Mesothelial cell of epicardium (in vitro differentiated cells): ENCODE results near the gene PMVK. TPM values are rescaled to one million over a fixed set of nuclear protein-coding genes. Genes with fewer than 3 reads are reported as not detected.

Source experiments
- DNase-seq, 2 experiments: peaks; one replicate each; pipeline ENCODE4 v3.0.0; 2021; ENCODE audit warnings: low spot score in 2 of 2; ENCODE audit not compliant: unreplicated experiment in 2 of 2
- H3K27ac Mint-ChIP-seq: 2 replicates; pipeline ENCODE4 v1.8.0; 2021; ENCODE audit warnings: mixed read lengths
- H3K27me3 Mint-ChIP-seq: 2 replicates; pipeline ENCODE4 v1.8.0; 2021; ENCODE audit warnings: low read depth, mixed read lengths
- H3K36me3 Mint-ChIP-seq: 2 replicates; pipeline ENCODE4 v1.8.0; 2021; ENCODE audit warnings: mixed read lengths
- H3K4me1 Mint-ChIP-seq: 2 replicates; pipeline ENCODE4 v1.8.0; 2021; ENCODE audit warnings: mixed read lengths
- H3K4me3 Mint-ChIP-seq: 2 replicates; pipeline ENCODE4 v1.8.0; 2021; ENCODE audit warnings: mild to moderate bottlenecking, moderate library complexity, mixed read lengths
- H3K9me3 Mint-ChIP-seq: 2 replicates; pipeline ENCODE4 v1.8.0; 2021; ENCODE audit warnings: mixed read lengths
- CTCF ChIP-seq: fragments of 200-600 bp; sonication (generic); IDR thresholded peaks from one replicate; pipeline ENCODE4 v1.5.0; 2021; ENCODE audit warnings: antibody characterized with exemption; ENCODE audit not compliant: unreplicated experiment
- total RNA-seq: library from RNA; stranded (reverse); gene quantifications from 3 replicates; pipeline ENCODE4 v1.2.1, GENCODE V29; 2021

Gene PMVK
- total RNA-seq, 1 donor from 2014 or later = 20.5 TPM

DNA sequence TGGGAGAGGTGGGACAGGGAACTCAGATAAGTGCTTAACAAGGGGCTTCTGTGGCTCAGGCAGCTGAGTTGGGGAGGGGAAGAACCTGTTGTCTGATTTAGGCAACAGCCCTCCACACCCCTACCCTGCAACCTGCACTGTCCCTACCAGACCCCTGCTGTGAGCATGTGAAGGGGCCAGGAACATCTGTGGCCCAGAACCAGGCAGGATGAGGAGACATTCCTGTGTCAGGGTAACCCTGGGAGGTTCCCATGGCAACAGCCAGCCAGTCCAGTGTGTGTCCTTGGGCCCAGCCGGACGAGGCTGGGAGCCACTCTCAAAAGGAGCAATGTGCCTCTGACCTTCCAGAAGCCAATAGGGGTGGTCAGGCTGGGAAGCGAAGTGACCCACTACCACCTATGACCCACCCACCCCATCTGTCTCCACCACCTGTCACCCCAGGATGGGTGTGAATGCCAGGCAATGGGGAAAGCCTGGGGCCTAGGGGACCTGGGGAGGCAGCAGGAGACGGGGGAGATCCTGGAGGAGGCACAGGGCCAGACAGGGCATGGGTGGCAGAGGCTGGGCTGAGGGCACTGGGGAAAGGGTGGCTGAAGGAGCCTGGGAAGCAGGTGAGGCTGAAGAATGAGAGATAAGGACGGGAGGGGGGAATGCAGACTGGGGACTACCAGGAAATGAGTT lies 5.0 kb upstream of the PMVK start:
- H3K9me3 Mint-ChIP-seq = no peaks in the 10 kb centered on the region
- no peak for DNase-seq
- no peaks in the 10 kb centered on the region for H3K27me3 Mint-ChIP-seq
- H3K4me3 Mint-ChIP-seq = no peak overlapping the region
- H3K27ac Mint-ChIP-seq = no peak overlapping the region
- H3K36me3 Mint-ChIP-seq = peaks cover 4% of the 10 kb centered on the region
- TF ChIP-seq CTCF = no peak
- H3K4me1 Mint-ChIP-seq = peaks cover 32% of the 10 kb centered on the region

DNA sequence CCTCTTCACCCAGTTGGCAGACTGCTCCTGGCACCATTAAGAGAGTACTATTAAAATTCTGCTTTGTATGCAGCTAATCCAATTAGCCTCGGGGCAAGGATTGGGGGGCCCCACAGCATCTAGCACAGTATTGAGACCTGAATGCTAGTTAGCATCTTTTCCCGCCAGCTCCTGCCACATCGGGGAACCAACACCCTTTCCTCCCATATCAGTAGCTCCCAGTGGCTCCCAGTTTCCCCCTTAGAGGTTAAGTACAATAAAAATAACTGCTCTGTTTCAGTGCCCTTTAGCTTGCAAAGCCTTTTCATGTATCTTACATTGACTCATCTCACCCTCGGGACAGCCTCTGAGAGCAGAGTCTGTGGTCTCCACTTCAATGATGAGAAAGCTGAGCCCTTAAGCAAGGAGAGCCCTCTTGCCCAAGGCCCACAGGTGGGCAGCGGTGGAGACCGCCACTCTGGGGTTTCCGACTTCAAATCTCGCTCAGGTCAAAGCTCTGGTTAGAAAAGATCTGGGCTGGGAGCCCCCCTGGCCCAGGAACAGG lies 4.2 kb upstream of the PMVK start:
- no peaks in the 10 kb centered on the region for H3K27me3 Mint-ChIP-seq

DNA sequence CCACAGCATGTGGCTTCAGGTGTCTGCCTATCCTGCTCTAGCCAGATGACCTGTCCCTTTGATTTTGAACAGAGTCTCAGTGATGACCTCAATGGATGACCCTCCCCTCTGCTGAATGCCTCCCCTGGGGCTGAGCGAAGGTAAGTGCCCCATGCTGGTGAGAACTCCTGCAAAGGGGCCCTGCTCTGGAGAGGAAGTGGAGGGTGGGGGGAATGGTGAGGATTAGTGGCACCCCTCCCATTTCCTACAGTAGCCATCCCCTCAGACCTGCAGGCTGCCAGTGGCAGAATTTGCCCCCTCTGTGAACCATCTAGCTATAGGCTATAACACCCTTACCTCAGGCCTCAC lies 3.7 kb upstream of the PMVK start:
- no peak overlapping the region for H3K27ac Mint-ChIP-seq
- no peak overlapping the region for H3K4me3 Mint-ChIP-seq
- no peaks in the 10 kb centered on the region for H3K27me3 Mint-ChIP-seq
- TF ChIP-seq CTCF = no peak
- no peaks in the 10 kb centered on the region for H3K36me3 Mint-ChIP-seq
- H3K9me3 Mint-ChIP-seq = no peaks in the 10 kb centered on the region
- H3K4me1 Mint-ChIP-seq = peaks cover 35% of the 10 kb centered on the region
- no peak for DNase-seq

More for the DNA sequence above, 4.2 kb upstream of the PMVK start:
- Mint-ChIP-seq H3K36me3 (no peaks in the 10 kb centered on the region), H3K27ac (peak overlapping the region; percentile 3), H3K9me3 (no peaks in the 10 kb centered on the region), H3K4me1 (peaks cover 35% of the 10 kb centered on the region), H3K4me3 (no peak overlapping the region)
- TF ChIP-seq CTCF = no peak
- DNase-seq = no peak

DNA sequence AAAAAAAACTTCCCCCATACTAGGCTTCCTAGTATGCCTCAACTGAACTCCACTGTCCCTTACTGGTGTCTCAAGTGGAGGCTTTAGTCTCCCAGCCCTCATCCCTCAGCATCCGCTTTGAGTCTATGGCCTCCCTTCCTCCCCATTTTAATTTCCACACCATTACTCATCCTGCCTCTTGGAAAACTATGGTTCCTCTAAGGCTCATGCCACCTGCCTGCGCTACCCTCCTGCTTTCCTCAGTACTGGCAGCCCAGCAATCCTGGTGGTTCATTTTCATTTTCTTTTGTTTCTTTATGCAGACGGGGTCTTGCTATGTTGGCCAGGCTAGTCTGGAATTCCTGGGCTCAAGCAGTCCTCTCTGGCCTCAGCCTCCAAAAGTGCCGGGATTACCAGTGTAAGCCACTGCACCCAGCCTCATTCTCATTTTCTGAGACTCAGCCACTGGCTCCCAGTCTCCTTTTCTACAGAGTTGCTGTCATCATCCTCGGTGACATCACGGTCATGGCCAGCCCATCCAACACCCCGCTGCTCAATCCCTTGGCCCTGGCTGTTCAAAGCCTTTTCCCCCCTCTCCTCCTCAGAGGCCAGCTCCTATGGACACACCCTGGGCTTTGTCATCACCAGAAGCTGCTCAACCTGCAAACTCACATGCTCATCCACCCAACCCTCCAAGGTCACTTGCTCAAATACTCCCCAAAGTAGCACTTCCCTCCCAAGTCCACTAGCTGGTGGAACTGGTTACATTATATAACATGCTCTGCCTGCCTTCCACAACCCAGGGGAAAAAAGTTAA lies 2.3 kb upstream of the PMVK start:
- DNase-seq = no peak
- H3K9me3 Mint-ChIP-seq = no peaks in the 10 kb centered on the region
- peak overlapping the region; percentile 27 for H3K4me3 Mint-ChIP-seq
- no peaks in the 10 kb centered on the region for H3K27me3 Mint-ChIP-seq
- no peaks in the 10 kb centered on the region for H3K36me3 Mint-ChIP-seq
- peaks cover 30% of the 10 kb centered on the region for H3K4me1 Mint-ChIP-seq
- H3K27ac Mint-ChIP-seq = peak overlapping the region; percentile 73
- no peak for TF ChIP-seq CTCF

- no peaks in the 10 kb centered on the region for H3K27me3 Mint-ChIP-seq
- peak overlapping the region; percentile 87 for H3K4me3 Mint-ChIP-seq
Measured at GRCh38 chr1:154937988-154938386, 1.5 kb upstream of the PMVK start.

More at GRCh38 chr1:154937988-154938386, 1.5 kb upstream of the PMVK start:
- DNase-seq = no peak
- TF ChIP-seq CTCF = no peak
- H3K9me3 Mint-ChIP-seq = no peaks in the 10 kb centered on the region
- peak overlapping the region; percentile 99 for H3K27ac Mint-ChIP-seq
- peaks cover 27% of the 10 kb centered on the region for H3K4me1 Mint-ChIP-seq
- H3K36me3 Mint-ChIP-seq = no peaks in the 10 kb centered on the region
